SH-SY5Y (cell line): ENCODE results near the gene TEX14.

Experiments
- GATA2 ChIP-seq: IDR thresholded peaks from 2 replicates; pipeline ENCODE4 v1.6.1; 2011; ENCODE audit warnings: mild to moderate bottlenecking, low read depth, low read length
- GATA3 ChIP-seq: IDR thresholded peaks from 2 replicates; pipeline ENCODE4 v1.6.1; 2011; ENCODE audit warnings: low read depth, mild to moderate bottlenecking, low read length, moderate library complexity

The TEX14 gene

DNA sequence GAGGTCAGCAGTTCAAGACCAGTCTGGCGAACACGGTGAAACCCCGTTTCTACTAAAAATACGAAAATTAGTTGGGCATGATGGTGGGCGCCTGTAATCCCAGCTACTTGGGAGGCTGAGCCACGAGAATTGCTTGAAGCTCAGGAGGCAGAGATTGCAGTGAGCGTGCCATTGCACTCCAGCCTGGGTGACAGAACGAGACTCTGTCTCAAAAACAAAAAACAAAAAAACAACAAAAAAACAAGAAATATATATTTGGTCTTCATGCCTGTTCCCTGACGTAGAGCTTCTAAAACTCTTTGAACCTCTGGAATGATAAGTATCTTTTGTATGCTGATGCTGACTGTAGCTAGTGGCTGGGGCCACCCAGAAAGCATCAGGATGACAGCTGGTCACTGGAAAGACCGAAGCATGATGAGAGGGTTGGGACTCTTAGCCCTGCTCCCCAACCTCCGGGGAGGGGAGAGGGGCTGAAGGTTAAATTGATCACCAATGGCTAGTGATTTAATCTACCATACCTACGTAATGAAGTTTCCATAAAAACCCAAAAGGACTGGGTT lies 54.8 kb downstream of the TEX14 start:
- TF ChIP-seq GATA3 (no peak), GATA2 (no peak)

DNA sequence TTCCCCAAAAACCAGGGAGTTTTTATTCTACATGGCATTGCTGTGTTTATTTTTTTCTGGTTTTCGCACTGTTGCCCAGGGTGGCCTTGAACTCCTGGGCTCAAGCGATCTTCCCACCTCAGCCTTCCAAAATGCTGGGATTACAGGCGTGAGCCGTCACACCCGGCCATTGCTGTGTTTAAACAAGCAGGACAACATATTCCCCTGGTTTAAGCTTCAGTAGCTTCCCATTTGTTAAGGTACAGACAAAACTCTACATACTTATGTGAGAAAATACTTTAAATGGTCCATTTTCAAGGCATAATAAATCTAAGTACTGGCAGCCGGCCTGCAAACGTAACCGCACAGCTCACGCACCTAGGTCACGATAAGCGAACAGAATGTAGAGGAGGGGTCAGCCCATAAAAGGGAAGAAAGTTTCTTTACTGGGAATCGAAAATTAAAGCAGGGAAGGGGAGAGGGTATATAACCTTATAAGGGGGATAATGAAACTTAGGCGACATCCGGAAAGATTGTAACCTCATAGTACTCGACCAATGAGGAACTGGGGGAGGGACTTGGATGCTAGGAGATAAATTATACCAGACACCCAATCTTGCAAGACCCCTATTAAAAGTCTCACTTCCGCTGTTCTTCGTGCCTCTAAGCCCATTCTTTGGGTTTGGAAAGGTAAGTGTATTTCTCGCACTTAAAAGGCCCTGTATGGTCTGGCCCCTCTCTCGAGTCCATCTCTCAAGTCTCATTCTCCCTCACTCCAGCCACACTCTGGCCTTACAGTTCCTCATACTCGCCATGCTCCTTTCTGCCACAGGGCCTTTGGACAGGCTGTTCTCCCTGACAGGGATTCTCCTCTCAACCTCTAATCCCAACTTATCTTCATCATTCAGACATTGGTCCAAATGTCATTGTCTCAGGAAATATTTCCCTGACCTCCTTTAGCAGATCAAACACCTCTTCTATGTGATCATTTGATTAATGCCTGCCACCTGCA lies 59.2 kb downstream of the TEX14 start:
- TF ChIP-seq GATA3 (no peak), GATA2 (no peak)

- TF ChIP-seq GATA2 (no peak; the same call in none of the 2 replicates), GATA3 (no peak)
Observed at GRCh38 chr17:58631523-58632323, 60.1 kb downstream of the TEX14 start.

DNA sequence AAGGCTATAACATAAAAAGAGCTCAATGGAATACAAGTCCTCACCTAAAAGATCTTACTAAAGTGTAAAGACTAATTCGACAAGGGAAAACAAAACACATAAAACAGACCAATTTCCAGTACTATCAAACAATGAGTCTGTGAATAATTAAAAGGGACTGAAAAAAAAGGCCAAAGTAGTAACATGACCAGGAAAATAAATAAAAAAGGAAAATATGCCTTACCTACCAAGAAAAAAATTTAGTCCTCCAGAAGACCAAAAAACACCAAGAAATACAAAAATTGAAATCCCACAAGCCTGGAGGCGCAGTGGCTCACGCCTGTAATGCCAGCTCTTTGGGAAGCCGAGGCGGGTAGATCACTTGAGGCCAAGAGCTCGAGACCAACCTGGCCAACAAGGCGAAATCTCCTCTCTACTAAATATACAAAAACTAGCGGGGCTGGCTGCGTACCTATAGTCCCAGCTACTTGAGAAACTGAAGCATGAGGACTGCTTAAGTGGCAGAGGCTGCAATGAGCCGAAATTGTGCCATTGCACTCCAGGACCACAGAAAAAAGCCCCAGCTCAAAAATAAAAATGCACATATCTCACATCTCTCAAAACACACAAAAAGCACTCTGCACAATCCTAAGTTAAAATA lies 60.8 kb downstream of the TEX14 start:
- TF ChIP-seq GATA3: no peak
- TF ChIP-seq GATA2: no peak

DNA sequence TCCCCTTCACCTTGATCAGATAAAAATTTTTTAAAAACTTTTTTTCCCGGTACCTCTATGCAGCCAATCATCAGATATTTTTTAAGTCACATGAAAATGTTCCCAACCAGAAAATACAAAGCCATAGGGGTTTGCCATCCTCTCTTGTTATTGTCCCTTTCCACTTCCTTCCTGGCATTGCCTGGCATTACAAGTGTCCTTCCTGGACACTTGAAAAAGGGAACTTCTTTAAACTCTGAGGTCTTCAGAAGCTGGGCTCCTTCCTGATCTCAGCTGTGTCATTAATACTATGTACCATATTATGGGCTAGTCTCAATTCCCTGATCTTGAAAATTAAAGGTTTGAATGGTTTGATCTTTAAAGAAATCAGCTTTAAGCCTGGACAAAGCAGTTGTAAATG lies 64.9 kb downstream of the TEX14 start:
- TF ChIP-seq GATA3: no peak
- TF ChIP-seq GATA2: no peak

DNA sequence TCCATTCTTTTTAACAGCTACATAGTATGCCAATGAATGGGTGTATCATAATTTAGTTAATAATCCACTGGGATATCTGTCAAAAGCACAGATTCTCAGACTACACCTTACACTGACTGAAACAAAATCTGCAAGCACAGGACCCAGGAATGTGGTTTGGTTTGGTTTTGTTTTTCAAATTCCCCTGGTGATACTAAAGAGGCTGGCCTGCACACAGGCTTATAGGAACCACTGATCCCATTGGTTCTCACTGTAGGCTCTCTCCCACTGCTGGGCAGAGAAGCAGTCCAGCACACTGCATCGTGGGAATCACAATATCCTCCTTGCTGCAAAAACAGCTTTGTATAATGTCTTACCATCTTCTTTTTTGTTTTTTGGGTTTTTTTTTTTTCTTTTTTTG lies 67.1 kb downstream of the TEX14 start:
- TF ChIP-seq GATA2: no peak
- no peak for TF ChIP-seq GATA3

DNA sequence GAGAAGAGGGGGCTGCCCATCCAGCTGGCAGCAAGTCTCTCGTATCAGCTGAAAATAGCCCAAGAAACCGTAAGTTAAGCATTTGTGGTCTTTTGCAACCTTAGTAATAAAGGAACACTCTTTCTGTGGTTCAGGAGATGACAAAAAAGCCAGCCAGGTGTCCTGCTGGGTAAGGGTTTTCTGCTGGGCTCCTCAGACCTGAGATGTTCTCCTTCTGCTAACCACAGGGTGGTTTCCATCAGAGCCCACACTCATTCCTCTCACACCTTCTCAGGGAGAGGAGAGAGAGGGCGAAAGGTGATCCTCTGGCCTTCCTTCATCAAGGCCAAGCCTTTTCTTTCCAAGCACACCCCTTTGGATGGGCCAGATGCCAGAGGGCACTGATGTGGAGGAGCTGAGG lies 70.7 kb downstream of the TEX14 start:
- TF ChIP-seq GATA3 (no peak), GATA2 (no peak)

DNA sequence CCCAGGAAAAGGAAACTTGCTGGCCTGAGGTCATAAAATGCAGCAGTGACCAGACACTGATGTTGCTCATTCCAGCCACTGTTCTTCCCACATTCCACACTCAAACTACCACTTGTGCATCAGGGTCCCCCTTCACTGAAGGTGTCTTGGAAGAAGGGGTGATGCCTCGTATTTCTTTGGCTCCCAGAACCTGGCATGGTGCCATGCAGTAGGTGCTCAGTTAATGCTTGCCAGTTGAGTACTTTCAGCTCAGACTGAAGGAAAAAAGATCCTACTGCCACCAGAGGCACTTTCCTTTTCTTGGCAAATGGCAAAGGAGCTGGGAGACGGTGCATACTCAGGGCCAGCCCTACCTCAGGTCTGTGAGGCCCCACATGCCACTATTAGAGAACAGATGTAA lies 73.5 kb downstream of the TEX14 start:
- TF ChIP-seq GATA2 (no peak), GATA3 (no peak)

GRCh38 chr17:58617563-58617962 lies 74.3 kb downstream of the TEX14 start:
- no peak for TF ChIP-seq GATA3
- TF ChIP-seq GATA2: no peak

GRCh38 chr17:58615768-58616659 lies 75.8 kb downstream of the TEX14 start:
- no peak for TF ChIP-seq GATA2
- TF ChIP-seq GATA3: no peak

GRCh38 chr17:58614859-58615459 lies 76.9 kb downstream of the TEX14 start:
- TF ChIP-seq GATA2 (no peak), GATA3 (no peak)

DNA sequence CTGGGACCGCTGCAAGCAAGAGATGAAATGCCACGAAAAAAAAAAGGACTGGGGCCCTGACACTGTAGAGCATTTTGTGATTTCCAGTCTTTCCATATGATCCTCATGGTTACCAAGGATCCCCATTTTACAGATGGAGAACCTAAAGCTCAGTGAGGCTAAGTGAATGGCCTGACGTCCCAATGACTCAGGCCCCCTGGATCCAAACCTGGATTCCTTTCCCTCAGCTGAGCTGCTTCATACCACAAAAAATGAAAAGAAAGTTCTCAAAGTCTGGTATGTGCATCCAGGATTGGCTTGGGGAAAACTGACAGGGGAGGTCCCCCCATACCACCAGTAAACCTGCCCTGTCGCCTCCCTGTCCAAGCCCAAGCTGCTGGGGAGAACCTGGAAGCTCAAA lies 80.5 kb downstream of the TEX14 start:
- TF ChIP-seq GATA3: no peak
- no peak for TF ChIP-seq GATA2

GRCh38 chr17:58606934-58607333 lies 84.9 kb downstream of the TEX14 start:
- TF ChIP-seq GATA2 (no peak), GATA3 (no peak)
